Measurements from ENCODE around the gene KCNA4.
"Not testable (repeated sequence)": the region's sequence is repeated elsewhere in the genome, so short reads cannot be mapped to it uniquely, and the experiment has no call there.

KCNA4 gene

DNA sequence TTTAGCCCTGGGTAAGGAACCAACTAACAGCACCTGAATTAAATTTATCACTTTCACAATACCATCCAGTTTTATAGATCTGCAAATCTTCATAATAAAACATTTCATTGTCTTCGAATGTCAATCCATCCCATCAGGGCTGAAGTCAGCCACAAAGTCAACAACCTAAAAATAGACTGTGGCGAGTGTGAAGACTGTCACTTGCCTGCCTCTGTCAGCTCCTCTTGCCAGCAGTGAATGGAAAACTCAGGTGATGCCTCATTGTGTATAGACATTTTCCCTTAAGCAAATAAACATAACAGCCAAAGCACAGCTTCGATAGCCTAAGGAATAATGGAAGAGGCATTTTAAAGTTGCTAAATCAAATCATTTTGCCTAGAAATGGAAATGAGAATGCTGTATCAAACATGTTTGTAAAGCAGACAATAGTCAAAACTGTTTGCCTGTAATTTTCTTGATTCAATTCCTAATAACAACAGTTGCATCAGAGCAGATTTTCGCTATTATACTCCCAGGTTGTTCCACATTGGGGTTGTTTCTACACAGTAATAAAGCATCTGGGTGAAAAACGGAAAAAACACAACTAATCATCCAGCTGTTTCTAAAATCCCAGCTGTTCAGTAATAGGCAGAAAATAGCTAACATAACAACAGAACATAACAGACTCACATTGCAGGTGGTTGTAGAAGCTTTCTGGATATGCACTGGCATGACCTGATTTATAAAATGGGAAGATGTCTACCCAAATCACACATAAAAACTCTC lies 15.7 kb downstream of the KCNA4 start:
- no peak for DNase-seq (ENCODE audit: low spot score)

DNA sequence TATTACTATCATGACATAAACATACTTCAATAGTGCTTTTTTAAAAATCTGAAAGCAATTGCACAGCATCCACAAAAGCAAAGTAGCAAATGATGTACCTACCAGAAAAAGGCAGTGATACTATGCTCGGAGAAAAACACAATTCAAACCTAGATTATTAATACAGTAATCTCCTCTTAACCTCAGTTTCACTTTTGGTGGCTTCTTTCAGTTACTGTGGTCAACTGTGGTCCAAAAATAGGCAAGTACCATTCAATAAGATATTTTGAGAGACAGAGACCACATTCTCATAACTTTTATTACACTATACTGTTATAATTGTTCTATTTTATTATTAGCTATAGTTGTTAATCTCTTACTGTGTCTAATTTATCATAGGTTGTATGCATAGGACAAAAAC lies 20.8 kb downstream of the KCNA4 start:
- no peak for DNase-seq (ENCODE audit: low spot score)

DNA sequence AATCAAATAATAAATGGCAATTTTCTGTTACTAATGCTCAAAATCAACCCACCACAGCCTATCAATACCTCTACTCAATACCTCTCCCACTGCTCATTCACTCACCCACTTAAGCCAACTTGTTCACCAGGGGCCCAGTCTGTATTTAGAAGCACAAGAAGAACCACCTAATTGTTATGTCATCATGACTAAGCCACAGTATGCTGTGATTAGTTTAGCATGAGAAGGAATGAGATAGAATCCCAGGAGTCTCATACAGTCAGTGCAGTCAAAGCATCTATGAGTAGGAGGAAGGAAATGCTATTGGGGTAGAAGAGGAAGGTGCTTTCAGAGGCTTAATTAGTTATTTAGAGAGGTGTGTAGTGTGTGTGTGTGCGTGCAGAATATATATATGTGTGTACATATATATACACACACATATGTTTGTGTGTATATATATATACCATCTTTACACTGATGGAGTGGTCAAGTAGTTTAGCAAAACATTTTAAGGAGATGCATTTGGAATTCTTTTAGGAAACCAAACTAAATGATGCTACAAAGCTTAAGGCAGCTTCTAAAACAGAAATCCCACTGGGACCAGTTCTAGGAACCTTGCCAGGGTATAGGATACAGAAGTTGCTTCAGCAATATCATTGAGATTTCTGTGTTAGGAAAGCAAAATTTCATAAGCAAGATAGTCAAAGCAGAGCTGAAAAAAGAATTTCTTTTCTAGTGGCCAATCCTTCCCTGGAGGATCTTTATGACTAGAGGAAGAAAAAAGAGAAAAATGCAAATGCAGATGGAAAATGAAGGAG lies 27.5 kb downstream of the KCNA4 start:
- DNase-seq (ENCODE audit: low spot score) = no peak

DNA sequence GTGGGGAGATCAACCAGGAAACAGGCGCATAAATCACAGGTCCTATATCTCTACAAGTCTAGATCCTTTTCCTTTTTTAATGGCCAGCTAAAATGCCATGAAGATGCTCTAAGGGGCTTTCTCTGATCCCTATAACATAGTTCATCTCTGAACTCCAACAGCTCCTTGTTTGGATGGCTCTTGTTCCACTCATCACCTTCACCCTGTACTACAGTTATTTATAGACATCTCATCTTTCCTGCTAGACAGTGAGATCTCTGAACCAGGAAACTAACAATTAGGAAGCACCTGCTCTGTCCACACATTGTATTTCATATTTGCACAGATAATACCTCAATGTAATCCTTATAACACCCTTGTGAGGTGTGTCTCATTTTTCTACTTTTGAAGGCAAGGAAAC lies 31.6 kb downstream of the KCNA4 start:
- no peak for DNase-seq (ENCODE audit: low spot score)

DNA sequence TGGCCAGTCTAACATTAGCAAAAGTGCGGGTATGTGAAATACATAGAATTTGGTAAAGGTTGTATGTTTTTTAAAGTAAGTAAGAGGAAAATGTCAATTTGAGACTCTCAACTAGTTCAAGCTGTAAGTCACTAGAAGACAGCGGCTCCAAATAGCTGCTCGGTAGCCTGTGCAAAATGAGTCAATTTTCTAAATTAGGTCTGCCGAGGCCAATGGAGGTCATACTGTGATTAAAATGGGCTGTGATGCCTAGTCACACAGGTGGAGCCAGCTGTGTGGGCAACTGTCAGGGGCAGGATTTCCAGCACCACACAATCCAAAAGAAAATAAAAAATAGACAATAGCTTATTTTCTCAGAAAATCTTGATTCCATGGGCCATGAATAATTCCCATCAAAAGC lies 32.3 kb downstream of the KCNA4 start:
- DNase-seq (ENCODE audit: low spot score) = no peak

DNA sequence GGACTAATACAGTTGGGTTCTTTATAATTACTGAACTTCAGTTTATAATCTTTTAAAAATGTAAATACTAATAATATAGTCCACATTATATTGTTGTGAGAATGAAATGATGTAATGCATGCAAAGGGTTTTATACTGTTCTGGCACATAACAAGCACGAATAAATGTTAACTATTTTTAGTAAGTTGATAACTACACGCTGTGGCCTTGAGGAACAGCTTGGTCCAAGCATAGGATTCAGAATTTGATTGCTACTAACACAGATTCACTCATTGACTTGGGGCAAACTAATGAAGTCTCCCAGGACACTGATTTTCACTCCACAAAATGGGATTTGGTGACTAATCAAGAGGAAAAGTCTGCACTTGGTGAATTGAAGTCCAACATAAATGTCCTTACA lies 38.3 kb downstream of the KCNA4 start:
- DNase-seq (ENCODE audit: low spot score) = no peak

DNA sequence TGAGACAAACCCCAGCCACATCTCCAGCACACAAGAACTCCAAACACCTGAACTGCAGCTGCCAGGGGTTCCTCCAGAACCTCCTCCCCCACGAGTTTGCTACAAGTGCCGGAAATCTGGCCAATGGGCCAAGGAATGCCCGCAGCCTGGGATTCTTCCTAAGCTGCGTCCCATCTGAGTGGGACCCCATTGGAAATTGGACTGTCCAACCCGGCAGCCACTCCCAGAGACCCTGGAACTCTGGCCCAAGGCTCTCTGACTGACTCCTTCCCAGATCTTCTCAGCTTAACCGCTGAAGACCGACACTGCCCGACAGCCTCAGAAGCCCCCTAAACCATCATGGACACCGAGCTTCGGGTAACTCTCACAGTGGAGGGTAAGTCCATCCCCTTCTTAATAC lies 41.2 kb downstream of the KCNA4 start:
- DNase-seq (ENCODE audit: low spot score) = not testable (repeated sequence)

DNA sequence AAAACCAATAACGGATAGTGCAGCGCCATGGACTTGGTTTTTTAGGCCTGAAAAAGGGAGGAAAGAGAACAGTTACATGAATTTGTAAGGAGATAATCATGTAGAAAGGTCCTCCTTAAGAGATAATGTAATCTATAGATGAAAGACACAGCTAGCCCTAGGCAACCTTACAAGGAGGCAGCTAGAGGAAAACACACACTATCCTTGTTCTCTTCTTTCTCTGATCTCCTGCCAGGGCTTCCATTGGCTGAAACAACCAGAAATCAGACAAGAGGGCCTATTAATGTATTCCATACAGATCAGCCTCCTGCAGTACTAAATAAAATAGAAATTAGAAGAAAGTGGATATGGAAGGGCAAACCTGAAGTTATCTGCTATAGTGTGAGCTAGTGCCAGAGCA lies 53.0 kb downstream of the KCNA4 start:
- DNase-seq (ENCODE audit: low spot score) = no peak

DNA sequence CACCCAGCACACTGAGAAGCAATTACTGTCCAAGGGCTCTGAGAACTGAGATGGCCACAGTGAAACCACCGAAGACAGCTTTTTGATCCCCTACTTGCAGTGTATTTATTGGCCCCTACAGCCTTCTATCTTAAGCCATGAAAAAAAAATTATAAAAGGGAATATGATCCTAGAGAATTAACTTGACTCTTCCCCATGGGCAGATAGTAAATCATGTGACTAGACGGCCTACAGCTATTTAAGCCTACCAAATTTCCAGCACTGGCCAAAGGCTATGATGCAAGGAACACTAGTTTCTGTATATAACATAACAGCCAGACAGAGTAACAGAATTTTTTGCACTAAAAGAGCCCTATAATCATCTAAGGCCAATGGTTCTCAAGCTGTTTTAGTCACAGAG lies 53.8 kb downstream of the KCNA4 start:
- no peak for DNase-seq (ENCODE audit: low spot score)

DNA sequence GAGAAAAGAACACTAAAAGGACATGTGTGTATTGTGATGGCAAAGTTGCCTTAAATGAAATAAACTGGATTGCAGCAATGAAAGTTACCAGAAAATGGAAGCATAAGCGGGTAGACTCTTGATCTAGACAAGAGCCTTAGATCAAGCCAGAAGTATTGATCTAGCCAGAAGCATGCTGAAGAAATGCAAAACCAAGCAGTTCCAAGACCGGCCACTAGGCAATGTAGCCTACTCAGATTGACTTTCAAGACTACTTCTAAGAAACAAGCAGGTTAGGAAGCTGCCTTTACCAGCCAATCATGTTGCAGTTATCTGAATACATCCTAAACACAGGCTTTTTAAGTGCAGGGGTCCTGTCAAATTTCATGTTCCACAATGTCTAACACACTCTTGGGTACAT lies 54.6 kb downstream of the KCNA4 start:
- DNase-seq (ENCODE audit: low spot score) = no peak
